Neural cell (in vitro differentiated cells): ENCODE results near the gene KRT80.

Source experiments
- EZH2 ChIP-seq: fragments of 200-600, 300-800 bp; shearing (Covaris generic), sonication (generic); IDR thresholded peaks from 2 replicates; pipeline ENCODE4 v1.6.1; 2014; ENCODE audit warnings: antibody characterized with exemption, low read length, borderline replicate concordance, mild to moderate bottlenecking; ENCODE audit not compliant: insufficient read depth, poor library complexity, severe bottlenecking
- RAD21 ChIP-seq: fragments of 450-650 bp; conservative IDR thresholded peaks from 2 replicates; pipeline ENCODE4 v1.6.1; 2014; ENCODE audit warnings: antibody characterized with exemption, mild to moderate bottlenecking, moderate library complexity
- TAF1 ChIP-seq: IDR thresholded peaks from 2 replicates; pipeline ENCODE4 v1.6.1; 2012; ENCODE audit warnings: low read depth
- TF ChIP-seq, protein P1 (sequence below): fragments of 450-650 bp; IDR thresholded peaks from 2 replicates; pipeline ENCODE4 v1.5.1; 2014; ENCODE audit warnings: antibody characterized with exemption, mild to moderate bottlenecking, moderate library complexity; ENCODE audit not compliant: poor library complexity, severe bottlenecking

GRCh38 chr12:52125476-52125900, 66.3 kb downstream of the KRT80 start:
- TF ChIP-seq, protein P1, sequence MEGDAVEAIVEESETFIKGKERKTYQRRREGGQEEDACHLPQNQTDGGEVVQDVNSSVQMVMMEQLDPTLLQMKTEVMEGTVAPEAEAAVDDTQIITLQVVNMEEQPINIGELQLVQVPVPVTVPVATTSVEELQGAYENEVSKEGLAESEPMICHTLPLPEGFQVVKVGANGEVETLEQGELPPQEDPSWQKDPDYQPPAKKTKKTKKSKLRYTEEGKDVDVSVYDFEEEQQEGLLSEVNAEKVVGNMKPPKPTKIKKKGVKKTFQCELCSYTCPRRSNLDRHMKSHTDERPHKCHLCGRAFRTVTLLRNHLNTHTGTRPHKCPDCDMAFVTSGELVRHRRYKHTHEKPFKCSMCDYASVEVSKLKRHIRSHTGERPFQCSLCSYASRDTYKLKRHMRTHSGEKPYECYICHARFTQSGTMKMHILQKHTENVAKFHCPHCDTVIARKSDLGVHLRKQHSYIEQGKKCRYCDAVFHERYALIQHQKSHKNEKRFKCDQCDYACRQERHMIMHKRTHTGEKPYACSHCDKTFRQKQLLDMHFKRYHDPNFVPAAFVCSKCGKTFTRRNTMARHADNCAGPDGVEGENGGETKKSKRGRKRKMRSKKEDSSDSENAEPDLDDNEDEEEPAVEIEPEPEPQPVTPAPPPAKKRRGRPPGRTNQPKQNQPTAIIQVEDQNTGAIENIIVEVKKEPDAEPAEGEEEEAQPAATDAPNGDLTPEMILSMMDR, result no peak
- no peak for TF ChIP-seq TAF1
- TF ChIP-seq RAD21, result no peak
- TF ChIP-seq EZH2, result no peak
